Naive B cell (primary cell): Measurements from ENCODE around the gene CREBBP. TPM values are rescaled to one million over a fixed set of nuclear protein-coding genes. Genes with fewer than 3 reads are reported as not detected.

Experiments used
- ATAC-seq, 2 donors: fragments of 150-1000 bp; cut with Tn5 transposase; 2 replicates each; pipeline ENCODE4 v1.10.0; 2021; ENCODE audit warnings: low read depth in 2 of 2, mild to moderate bottlenecking in 2 of 2, moderate library complexity in 2 of 2
- DNase-seq: peaks from one replicate; pipeline ENCODE4 v3.0.0; 2022
- H3K27ac Mint-ChIP-seq, 6 donors: one replicate each; pipeline ENCODE4 v1.8.0; 2020 to 2022; ENCODE audit warnings: mild to moderate bottlenecking in 6 of 6, mixed read lengths in 6 of 6, moderate library complexity in 5 of 6, inconsistent platforms in 2 of 6
- H3K27me3 Mint-ChIP-seq, 3 donors: one replicate each; pipeline ENCODE4 v1.8.0; 2021 to 2022; ENCODE audit warnings: mixed read lengths in 3 of 3, mild to moderate bottlenecking in 1 of 3
- H3K36me3 Mint-ChIP-seq, 2 donors: one replicate each; pipeline ENCODE4 v1.8.0; 2020 to 2022; ENCODE audit warnings: mixed read lengths in 2 of 2, inconsistent platforms in 1 of 2, mild to moderate bottlenecking in 1 of 2
- H3K4me1 Mint-ChIP-seq, 3 donors: one replicate each; pipeline ENCODE4 v1.8.0; 2020 to 2022; ENCODE audit warnings: mixed read lengths in 3 of 3, inconsistent platforms in 1 of 3, mild to moderate bottlenecking in 1 of 3, moderate library complexity in 1 of 3
- H3K4me3 Mint-ChIP-seq, 8 donors: one replicate each; pipeline ENCODE4 v1.8.0; 2020 to 2022; ENCODE audit warnings: mild to moderate bottlenecking in 8 of 8, mixed read lengths in 8 of 8, moderate library complexity in 8 of 8, inconsistent platforms in 2 of 8
- H3K9me3 Mint-ChIP-seq, 7 donors: one replicate each; pipeline ENCODE4 v1.8.0; 2020 to 2022; ENCODE audit warnings: mixed read lengths in 7 of 7, mild to moderate bottlenecking in 5 of 7, inconsistent platforms in 2 of 7, moderate library complexity in 1 of 7
- polyA plus RNA-seq, 6 donors: library from polyadenylated mRNA; unstranded; fragments of 300-500 nt; fragmentation: Illumina TruSeq; gene quantifications; one replicate each; pipeline ENCODE4 v1.2.3, GENCODE V29; 2021; ENCODE audit warnings: low read depth in 6 of 6

The CREBBP gene
- polyA plus RNA-seq, 6 donors from 2014 or later = 2.6 to 23.5 (median 7.2) TPM

- DNase-seq (no peak), ATAC-seq (no peak)
- peak overlapping the region in 2 of 6 donors; percentile 10 to 77 for H3K27ac Mint-ChIP-seq
- peaks cover 23 to 33% of the 10 kb centered on the region in 2 donors for H3K36me3 Mint-ChIP-seq
- H3K4me3 Mint-ChIP-seq = no peak overlapping the region
- peaks cover 7 to 19% (median 14%) of the 10 kb centered on the region in 3 donors for H3K4me1 Mint-ChIP-seq
- no peaks in the 10 kb centered on the region for H3K27me3 Mint-ChIP-seq
- no peaks in the 10 kb centered on the region for H3K9me3 Mint-ChIP-seq
These were observed 127.5 kb downstream of the CREBBP start for GRCh38 chr16:3752984-3753383.

DNA sequence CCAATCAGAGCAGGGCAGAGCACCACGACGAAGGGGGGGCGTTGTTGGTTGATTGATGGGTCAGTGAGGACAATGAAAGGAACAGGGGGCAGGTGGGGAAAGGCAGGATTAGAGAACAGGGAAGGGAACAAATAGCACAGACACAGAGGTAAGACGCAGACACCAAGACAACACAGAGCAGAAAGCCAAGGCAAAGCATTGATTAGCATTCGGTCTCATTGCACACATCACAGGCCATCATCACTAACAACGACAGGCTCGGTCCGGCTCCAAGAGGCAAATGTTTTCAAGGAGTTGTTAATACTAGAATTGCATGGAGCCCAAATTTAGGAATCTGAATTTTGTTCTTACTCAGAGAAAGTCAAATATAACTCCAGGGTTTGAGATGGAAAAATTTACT is 128.6 kb downstream of the CREBBP start:
- no peak overlapping the region for H3K27ac Mint-ChIP-seq
- H3K27me3 Mint-ChIP-seq = no peaks in the 10 kb centered on the region
- H3K4me1 Mint-ChIP-seq = peaks cover 7 to 23% (median 14%) of the 10 kb centered on the region in 3 donors
- H3K9me3 Mint-ChIP-seq = no peaks in the 10 kb centered on the region
- peaks cover 26 to 29% of the 10 kb centered on the region in 2 donors for H3K36me3 Mint-ChIP-seq
- H3K4me3 Mint-ChIP-seq = no peak overlapping the region
- ATAC-seq (no peak), DNase-seq (no peak)

DNA sequence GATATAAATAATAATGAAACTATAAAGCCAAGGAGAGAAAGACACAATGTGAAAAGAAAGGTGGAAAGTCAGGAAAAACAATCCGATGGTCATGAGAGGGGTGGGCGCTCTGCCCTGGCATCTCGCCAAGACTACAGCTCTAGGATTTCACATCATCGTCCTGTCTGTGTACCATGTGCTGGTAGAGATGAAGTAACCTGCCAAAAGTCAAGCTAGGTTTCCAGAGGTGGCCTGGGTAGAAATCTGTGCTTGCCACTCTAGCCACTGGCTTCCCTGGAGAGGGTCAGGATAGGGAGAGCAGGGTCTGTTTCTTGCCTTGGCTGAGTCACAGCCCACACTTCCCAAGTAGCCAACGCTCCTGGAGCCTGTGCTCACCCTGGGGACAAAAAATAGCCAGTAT is 132.2 kb downstream of the CREBBP start:
- H3K27ac Mint-ChIP-seq = peak overlapping the region in 2 of 6 donors; percentile 47 to 76
- ATAC-seq (no peak), DNase-seq (no peak)
- peaks cover 7 to 19% (median 14%) of the 10 kb centered on the region in 3 donors for H3K4me1 Mint-ChIP-seq
- no peaks in the 10 kb centered on the region for H3K9me3 Mint-ChIP-seq
- no peak overlapping the region for H3K4me3 Mint-ChIP-seq
- peaks cover 14 to 24% of the 10 kb centered on the region in 2 donors for H3K36me3 Mint-ChIP-seq
- H3K27me3 Mint-ChIP-seq = no peaks in the 10 kb centered on the region

GRCh38 chr16:3745751-3746355 is 134.7 kb downstream of the CREBBP start:
- Mint-ChIP-seq H3K27ac (peak overlapping the region in 2 of 6 donors; percentile 58 to 81), H3K9me3 (no peaks in the 10 kb centered on the region), H3K36me3 (peaks cover 20 to 23% of the 10 kb centered on the region in 2 donors), H3K4me3 (no peak overlapping the region), H3K4me1 (peaks cover 0 to 11% (median 9%) of the 10 kb centered on the region in 3 donors), H3K27me3 (no peaks in the 10 kb centered on the region)
- ATAC-seq (no peak), DNase-seq (no peak)

- H3K9me3 Mint-ChIP-seq = no peaks in the 10 kb centered on the region
- H3K27me3 Mint-ChIP-seq = no peaks in the 10 kb centered on the region
- ATAC-seq (no peak), DNase-seq (no peak)
- H3K4me3 Mint-ChIP-seq = peak overlapping the region in 1 of 8 donors; percentile 34
- H3K36me3 Mint-ChIP-seq = peaks cover 16 to 22% of the 10 kb centered on the region in 2 donors
- H3K4me1 Mint-ChIP-seq = peaks cover 0 to 5% (median 0%) of the 10 kb centered on the region in 3 donors
- H3K27ac Mint-ChIP-seq = no peak overlapping the region
These were observed 136.5 kb downstream of the CREBBP start for GRCh38 chr16:3744018-3744417.

GRCh38 chr16:3740934-3741333 is 139.6 kb downstream of the CREBBP start:
- no peak overlapping the region for H3K4me3 Mint-ChIP-seq
- no peak for DNase-seq
- no peaks in the 10 kb centered on the region for H3K27me3 Mint-ChIP-seq
- no peaks in the 10 kb centered on the region for H3K9me3 Mint-ChIP-seq
- peaks cover 0 to under 1% (median 0%) of the 10 kb centered on the region in 3 donors for H3K4me1 Mint-ChIP-seq
- H3K27ac Mint-ChIP-seq = no peak overlapping the region
- ATAC-seq = no peak
- peaks cover 24 to 34% of the 10 kb centered on the region in 2 donors for H3K36me3 Mint-ChIP-seq

DNA sequence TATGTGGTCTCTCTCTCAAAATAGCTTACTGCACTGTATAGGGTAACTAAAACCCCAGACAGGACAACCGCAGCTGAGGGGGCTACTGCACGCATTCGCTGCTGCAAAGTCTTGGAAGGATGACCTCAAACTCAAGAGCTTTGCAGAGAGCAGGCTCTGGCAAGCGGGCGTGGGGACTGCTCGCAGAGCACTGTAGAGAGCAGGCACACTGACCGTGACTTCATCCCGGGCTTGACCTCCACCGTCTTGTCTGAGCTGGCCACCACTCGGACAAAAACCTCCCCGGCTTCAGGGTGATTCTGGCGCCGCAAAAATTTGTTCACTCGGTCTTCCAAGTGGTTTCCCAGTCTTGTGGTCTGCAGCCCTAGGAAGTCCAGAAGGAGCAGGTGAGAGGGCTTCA is 140.3 kb downstream of the CREBBP start:
- Mint-ChIP-seq H3K36me3 (peaks cover 29 to 32% of the 10 kb centered on the region in 2 donors), H3K9me3 (no peaks in the 10 kb centered on the region), H3K27me3 (no peaks in the 10 kb centered on the region), H3K4me1 (peaks cover 0 to 3% (median 0%) of the 10 kb centered on the region in 3 donors), H3K27ac (no peak overlapping the region), H3K4me3 (peak overlapping the region in 1 of 8 donors; percentile 33)
- no peak for ATAC-seq
- no peak for DNase-seq

- Mint-ChIP-seq H3K4me3 (no peak overlapping the region), H3K9me3 (peaks cover 0 to 2% (median 0%) of the 10 kb centered on the region in 7 donors), H3K27me3 (no peaks in the 10 kb centered on the region), H3K27ac (peak overlapping the region in 2 of 6 donors; percentile 60 to 84), H3K36me3 (peaks cover 30 to 34% of the 10 kb centered on the region in 2 donors), H3K4me1 (peaks cover 0 to 3% (median 0%) of the 10 kb centered on the region in 3 donors)
- no peak for DNase-seq
- no peak for ATAC-seq
These were observed 140.9 kb downstream of the CREBBP start for GRCh38 chr16:3739636-3740035.

DNA sequence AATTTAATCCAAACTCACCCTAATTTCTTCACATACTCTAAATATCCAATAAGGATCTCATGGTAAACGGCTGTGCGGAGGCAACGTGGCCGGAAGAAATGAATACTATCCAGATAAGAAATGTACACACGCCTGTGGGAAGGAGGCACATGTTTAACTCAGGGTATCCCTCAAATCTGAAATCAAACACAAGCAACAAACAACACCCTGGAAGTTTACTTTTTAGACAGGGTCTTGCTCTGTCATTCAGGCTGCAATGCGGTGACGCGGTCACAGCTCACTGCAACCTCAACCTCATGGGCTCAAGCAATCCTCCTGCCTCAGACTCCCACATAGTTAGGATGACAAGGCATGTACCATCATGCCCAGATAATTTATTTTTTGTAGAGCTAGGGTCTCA is 142.0 kb downstream of the CREBBP start:
- H3K4me1 Mint-ChIP-seq = peaks cover 0 to 3% (median 0%) of the 10 kb centered on the region in 3 donors
- no peak overlapping the region for H3K4me3 Mint-ChIP-seq
- ATAC-seq (no peak), DNase-seq (no peak)
- H3K27me3 Mint-ChIP-seq = no peaks in the 10 kb centered on the region
- H3K36me3 Mint-ChIP-seq = peaks cover 34 to 36% of the 10 kb centered on the region in 2 donors
- H3K9me3 Mint-ChIP-seq = peaks cover 0 to 2% (median 0%) of the 10 kb centered on the region in 7 donors
- peak overlapping the region in 2 of 6 donors; percentile 20 to 64 for H3K27ac Mint-ChIP-seq

DNA sequence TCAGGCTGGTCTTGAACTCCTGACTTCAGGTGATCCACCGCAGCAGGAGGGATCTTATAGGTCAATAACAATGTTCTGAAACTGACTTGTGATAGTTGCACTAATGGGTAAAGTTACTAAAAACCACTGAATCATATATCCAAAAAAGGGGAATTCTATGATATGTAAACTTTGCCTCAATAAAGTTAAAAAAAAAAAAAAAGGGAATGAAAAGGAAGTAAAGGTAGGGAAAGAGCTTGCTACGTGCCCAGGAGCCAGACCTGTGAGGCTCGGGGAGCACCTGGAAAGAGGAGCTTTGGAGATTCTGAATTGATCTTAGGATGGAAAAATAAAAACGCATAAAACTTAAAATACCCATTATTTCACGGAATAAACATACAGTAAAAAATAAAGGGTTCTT is 142.4 kb downstream of the CREBBP start:
- no peak for DNase-seq
- Mint-ChIP-seq H3K4me3 (peak overlapping the region in 1 of 8 donors; percentile 19), H3K36me3 (peaks cover 34 to 36% of the 10 kb centered on the region in 2 donors), H3K4me1 (peaks cover 0 to 3% (median 0%) of the 10 kb centered on the region in 3 donors), H3K27me3 (no peaks in the 10 kb centered on the region), H3K9me3 (peaks cover 0 to 2% (median 0%) of the 10 kb centered on the region in 7 donors), H3K27ac (peak overlapping the region in 2 of 6 donors; percentile 64 to 70)
- no peak for ATAC-seq

- Mint-ChIP-seq H3K36me3 (peaks cover 30 to 32% of the 10 kb centered on the region in 2 donors), H3K4me3 (no peak overlapping the region), H3K4me1 (peaks cover 0 to 3% (median 0%) of the 10 kb centered on the region in 3 donors), H3K9me3 (peaks cover 0 to 2% (median 0%) of the 10 kb centered on the region in 7 donors), H3K27ac (peak overlapping the region in 3 of 6 donors; percentile 64 to 97 (median 73)), H3K27me3 (no peaks in the 10 kb centered on the region)
- ATAC-seq = no peak
- DNase-seq = no peak
These were observed 143.3 kb downstream of the CREBBP start for GRCh38 chr16:3737181-3737580.

DNA sequence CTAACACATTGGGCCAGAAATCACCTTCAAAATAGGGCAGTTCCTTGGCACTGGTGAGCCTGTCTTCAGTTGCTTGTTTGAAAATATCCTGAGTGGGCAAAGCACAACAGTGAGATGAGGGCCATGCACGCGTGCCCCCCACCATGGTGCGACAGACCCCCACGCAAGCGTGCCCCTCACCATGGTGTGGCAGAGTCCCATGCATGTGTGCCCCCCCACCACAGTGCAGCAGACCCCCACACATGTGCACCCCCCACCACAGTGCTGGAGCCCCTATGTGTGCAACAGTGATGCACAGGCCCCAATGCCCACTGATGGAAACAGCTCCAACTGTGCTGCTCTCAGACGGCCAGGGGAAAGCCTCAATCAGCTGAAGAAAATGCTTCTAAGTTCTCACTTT is 144.4 kb downstream of the CREBBP start:
- Mint-ChIP-seq H3K27me3 (no peaks in the 10 kb centered on the region), H3K4me1 (peaks cover 0 to 3% (median 0%) of the 10 kb centered on the region in 3 donors), H3K27ac (peak overlapping the region in 1 of 6 donors; percentile 82), H3K9me3 (peaks cover 0 to 2% (median 0%) of the 10 kb centered on the region in 7 donors), H3K4me3 (no peak overlapping the region), H3K36me3 (peaks cover 27 to 34% of the 10 kb centered on the region in 2 donors)
- DNase-seq (no peak), ATAC-seq (no peak)

DNA sequence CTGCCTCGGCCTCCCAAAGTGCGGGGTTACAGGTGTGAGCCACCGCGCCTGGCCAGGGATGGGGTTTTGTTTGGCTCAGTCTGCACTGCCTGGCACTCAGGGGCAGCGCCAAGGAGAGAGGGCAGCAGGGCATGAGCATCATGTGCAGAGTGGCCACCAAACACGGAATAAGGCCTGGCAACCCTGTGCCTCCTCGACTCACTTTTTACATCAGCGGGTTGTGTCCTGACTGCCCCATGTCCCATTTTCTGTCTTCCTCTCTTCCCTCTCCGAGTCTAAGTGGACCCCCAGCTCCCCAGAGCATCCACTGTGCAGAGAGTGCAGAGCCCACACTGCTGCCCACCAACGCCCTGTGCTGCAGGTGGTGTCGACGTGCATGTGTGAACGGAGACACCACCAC is 145.0 kb downstream of the CREBBP start:
- H3K4me3 Mint-ChIP-seq = no peak overlapping the region
- H3K27me3 Mint-ChIP-seq = no peaks in the 10 kb centered on the region
- peak overlapping the region in 3 of 6 donors; percentile 47 to 73 (median 69) for H3K27ac Mint-ChIP-seq
- H3K4me1 Mint-ChIP-seq = peaks cover 0 to 3% (median 0%) of the 10 kb centered on the region in 3 donors
- H3K36me3 Mint-ChIP-seq = peaks cover 28 to 37% of the 10 kb centered on the region in 2 donors
- no peak for ATAC-seq
- peaks cover 0 to 2% (median 0%) of the 10 kb centered on the region in 7 donors for H3K9me3 Mint-ChIP-seq
- DNase-seq = no peak

- Mint-ChIP-seq H3K4me3 (no peak overlapping the region), H3K27me3 (no peaks in the 10 kb centered on the region), H3K27ac (peak overlapping the region in 2 of 6 donors; percentile 83 to 94), H3K36me3 (peaks cover 28 to 45% of the 10 kb centered on the region in 2 donors), H3K9me3 (peaks cover 0 to 2% (median 0%) of the 10 kb centered on the region in 7 donors), H3K4me1 (peaks cover 0 to 3% (median 0%) of the 10 kb centered on the region in 3 donors)
- DNase-seq = no peak
- ATAC-seq = no peak
These were observed 145.7 kb downstream of the CREBBP start for GRCh38 chr16:3734758-3735221.
